Testis (tissue), 2 donors: ENCODE data around the gene ATE1.

ENCODE experiments used
- POLR2A ChIP-seq: fragments of 450-650 bp; IDR thresholded peaks from one replicate; pipeline ENCODE4 v1.6.1; 2017; ENCODE audit warnings: antibody characterized with exemption, mild to moderate bottlenecking, moderate library complexity
- TF ChIP-seq, protein P1 (sequence below), 3 experiments: fragments of 450-650 bp in 2 of 3; fragments of 200-600 bp in 1 of 3; sonication (generic) in 1 of 3; IDR thresholded peaks; one replicate each; pipeline ENCODE4 v1.5.1; 2016 to 2019; ENCODE audit warnings: antibody characterized with exemption in 3 of 3, mild to moderate bottlenecking in 2 of 3, moderate library complexity in 1 of 3

DNA sequence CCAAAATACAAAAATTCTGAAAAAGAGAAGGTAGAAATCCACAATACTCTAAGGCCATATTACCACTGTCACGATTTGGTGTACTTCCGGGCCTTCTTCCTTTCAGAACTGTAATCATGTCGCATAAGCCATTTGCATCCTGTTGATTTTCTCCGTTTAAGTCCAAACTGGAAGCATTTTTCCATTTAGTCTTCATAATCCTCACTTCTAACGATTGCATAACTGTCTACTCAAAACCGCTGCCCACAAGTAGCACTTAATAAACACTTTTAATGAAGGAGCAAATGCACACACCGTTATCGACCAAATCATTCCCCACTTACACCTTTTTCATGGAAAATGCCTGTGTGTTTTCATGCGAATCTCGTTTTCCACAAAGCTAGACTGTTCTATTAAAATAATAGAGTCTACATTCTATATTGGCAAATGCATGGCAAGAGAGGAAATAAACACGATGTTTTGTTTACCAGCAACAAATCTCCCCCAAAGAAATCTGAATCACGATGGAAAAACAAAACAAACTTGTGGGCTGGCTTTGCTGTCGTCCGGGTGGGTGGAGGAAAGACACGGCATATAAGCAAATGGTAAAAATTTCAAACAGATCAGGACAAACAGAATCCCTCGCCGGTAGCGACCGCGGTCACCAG, 1.0 kb downstream of the ATE1 start:
- TF ChIP-seq, protein P1, sequence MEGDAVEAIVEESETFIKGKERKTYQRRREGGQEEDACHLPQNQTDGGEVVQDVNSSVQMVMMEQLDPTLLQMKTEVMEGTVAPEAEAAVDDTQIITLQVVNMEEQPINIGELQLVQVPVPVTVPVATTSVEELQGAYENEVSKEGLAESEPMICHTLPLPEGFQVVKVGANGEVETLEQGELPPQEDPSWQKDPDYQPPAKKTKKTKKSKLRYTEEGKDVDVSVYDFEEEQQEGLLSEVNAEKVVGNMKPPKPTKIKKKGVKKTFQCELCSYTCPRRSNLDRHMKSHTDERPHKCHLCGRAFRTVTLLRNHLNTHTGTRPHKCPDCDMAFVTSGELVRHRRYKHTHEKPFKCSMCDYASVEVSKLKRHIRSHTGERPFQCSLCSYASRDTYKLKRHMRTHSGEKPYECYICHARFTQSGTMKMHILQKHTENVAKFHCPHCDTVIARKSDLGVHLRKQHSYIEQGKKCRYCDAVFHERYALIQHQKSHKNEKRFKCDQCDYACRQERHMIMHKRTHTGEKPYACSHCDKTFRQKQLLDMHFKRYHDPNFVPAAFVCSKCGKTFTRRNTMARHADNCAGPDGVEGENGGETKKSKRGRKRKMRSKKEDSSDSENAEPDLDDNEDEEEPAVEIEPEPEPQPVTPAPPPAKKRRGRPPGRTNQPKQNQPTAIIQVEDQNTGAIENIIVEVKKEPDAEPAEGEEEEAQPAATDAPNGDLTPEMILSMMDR (IDR thresholded peaks at IDR 0.05): no peak
- TF ChIP-seq POLR2A: no peak
